ENCODE measurements around the gene FARP2. TPM values are rescaled to one million over a fixed set of nuclear protein-coding genes. Genes with fewer than 3 reads are reported as not detected.

The FARP2 gene
- total and polyA plus RNA-seq, 10 of the 15 experiments (the other 5 are each of a cell fraction or from before 2014, with no cell fraction given): 5.5 to 67.5 (median 36.8) TPM

- no peak for TF ChIP-seq PAX5 (IDR thresholded peaks at IDR 0.05; ENCODE audit: borderline replicate concordance, low read depth, low read length)
- no peak for TF ChIP-seq ZNF384 (IDR thresholded peaks at IDR 0.05; ENCODE audit: borderline replicate concordance, low read depth, low read length)
- TF ChIP-seq IKZF2 (IDR thresholded peaks at IDR 0.05): no peak
- no peak for TF ChIP-seq SMAD5 (IDR thresholded peaks at IDR 0.05; ENCODE audit: low read depth)
- TF ChIP-seq RAD51 (IDR thresholded peaks at IDR 0.05): 0 out of 2 replicates have a peak, but pooled peaks have one; percentile 7
- TF ChIP-seq KAT2A (conservative IDR thresholded peaks at IDR 0.05; ENCODE audit: control insufficient read depth, low read depth, low read length): no peak
- TF ChIP-seq DPF2 (IDR thresholded peaks at IDR 0.05): peak; percentile 85; the same call in 1 of the 2 replicates
- TF ChIP-seq ZNF622 (IDR thresholded peaks at IDR 0.05): no peak
- no peak for TF ChIP-seq HDAC6 (IDR thresholded peaks at IDR 0.05; ENCODE audit: unreplicated experiment)
- TF ChIP-seq KLF5 (IDR thresholded peaks at IDR 0.05; ENCODE audit: partially characterized antibody): peak; percentile 39
- TF ChIP-seq, protein P1, sequence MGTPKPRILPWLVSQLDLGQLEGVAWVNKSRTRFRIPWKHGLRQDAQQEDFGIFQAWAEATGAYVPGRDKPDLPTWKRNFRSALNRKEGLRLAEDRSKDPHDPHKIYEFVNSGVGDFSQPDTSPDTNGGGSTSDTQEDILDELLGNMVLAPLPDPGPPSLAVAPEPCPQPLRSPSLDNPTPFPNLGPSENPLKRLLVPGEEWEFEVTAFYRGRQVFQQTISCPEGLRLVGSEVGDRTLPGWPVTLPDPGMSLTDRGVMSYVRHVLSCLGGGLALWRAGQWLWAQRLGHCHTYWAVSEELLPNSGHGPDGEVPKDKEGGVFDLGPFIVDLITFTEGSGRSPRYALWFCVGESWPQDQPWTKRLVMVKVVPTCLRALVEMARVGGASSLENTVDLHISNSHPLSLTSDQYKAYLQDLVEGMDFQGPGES (IDR thresholded peaks at IDR 0.05): no peak
- TF ChIP-seq RELB (IDR thresholded peaks at IDR 0.05; ENCODE audit: low read depth): no peak
- TF ChIP-seq MXI1 (IDR thresholded peaks at IDR 0.05; ENCODE audit: low read depth, low read length): peak; percentile 86
Measured at GRCh38 chr2:241314226-241315092, 41.6 kb upstream of the FARP2 start (continued).

Measured in GM12878 (cell line).